SK-N-SH (cell line): ENCODE measurements around the gene NOS1. TPM values are rescaled to one million over a fixed set of nuclear protein-coding genes. Genes with fewer than 3 reads are reported as not detected.

ENCODE experiments used
- CTCF ChIA-PET: fragments of 300-600, 350-600 bp; formaldehyde crosslinking; extraction: SDS; loops from one replicate; lab custom pipeline; 2021; lab: Yijun Ruan, JAX
- POLR2A ChIA-PET: fragments of 350-600 bp; sonication (Branson Sonifier 250); formaldehyde crosslinking; extraction: SDS; loops from one replicate; lab custom pipeline; 2020; ENCODE audit warnings: antibody characterized with exemption, inconsistent platforms; lab: Yijun Ruan, JAX
- DNase-seq: peaks from one replicate; pipeline ENCODE4 v3.0.0; 2012
- H2AFZ ChIP-seq: fragments of 200-600 bp; sonication (generic); 2 replicates; pipeline ENCODE4 v1.8.1; 2016; ENCODE audit warnings: antibody characterized with exemption, mild to moderate bottlenecking, low read depth
- H3F3A ChIP-seq: fragments of 200-600 bp; sonication (generic); replicated peaks from 2 replicates; pipeline ENCODE3; 2016; ENCODE audit warnings: antibody characterized with exemption, mild to moderate bottlenecking; ENCODE audit not compliant: insufficient read depth
- H3K27ac ChIP-seq, 2 experiments: fragments of 200-500 bp in 1 of 2; fragments of 200-600 bp in 1 of 2; sonication (Bioruptor generic) in 1 of 2; sonication (generic), shearing (Covaris generic) in 1 of 2; 2 replicates each; pipeline versions ENCODE4 v1.5.1 to v1.6.1; 2014 to 2016; ENCODE audit warnings: low read depth in 2 of 2, inconsistent platforms in 1 of 2, low read length in 1 of 2, mild to moderate bottlenecking in 1 of 2, mixed read lengths in 1 of 2
- H3K27me3 ChIP-seq: fragments of 200-600 bp; sonication (generic), shearing (Covaris generic); 2 replicates; pipeline ENCODE4 v1.6.1; 2016; ENCODE audit warnings: mixed run types; ENCODE audit not compliant: insufficient read depth
- H3K36me3 ChIP-seq, 2 experiments: fragments of 200-500 bp in 1 of 2; fragments of 200-600 bp in 1 of 2; sonication (Bioruptor generic) in 1 of 2; sonication (generic) in 1 of 2; replicated peaks in 1 of 2; 2 replicates each; pipeline versions ENCODE3 to v1.5.1; 2014 to 2016; ENCODE audit warnings: low read length in 1 of 2, mild to moderate bottlenecking in 1 of 2; ENCODE audit not compliant: insufficient read depth in 2 of 2, control insufficient read depth in 1 of 2
- H3K4me1 ChIP-seq, 2 experiments: fragments of 200-500 bp in 1 of 2; fragments of 200-600 bp in 1 of 2; sonication (Bioruptor generic) in 1 of 2; sonication (generic), shearing (Covaris generic) in 1 of 2; 2 replicates each; pipeline versions ENCODE4 v1.5.1 to v1.6.1; 2014 to 2016; ENCODE audit warnings: low read depth in 1 of 2, low read length in 1 of 2, mixed run types in 1 of 2; ENCODE audit not compliant: insufficient read depth in 2 of 2, control insufficient read depth in 1 of 2
- H3K4me2 ChIP-seq: fragments of 200-600 bp; sonication (generic), shearing (Covaris generic); 2 replicates; pipeline ENCODE4 v1.6.1; 2017; ENCODE audit warnings: mixed run types
- H3K4me3 ChIP-seq, 2 experiments: fragments of 200-500 bp in 1 of 2; fragments of 200-600 bp in 1 of 2; sonication (Bioruptor generic) in 1 of 2; sonication (generic), shearing (Covaris generic) in 1 of 2; 2 replicates each; pipeline versions ENCODE4 v1.5.1 to v1.8.1; 2014 to 2016; ENCODE audit warnings: low read depth in 2 of 2, inconsistent platforms in 1 of 2, low read length in 1 of 2, mild to moderate bottlenecking in 1 of 2, mixed read lengths in 1 of 2, moderate library complexity in 1 of 2
- H3K79me2 ChIP-seq: fragments of 200-600 bp; sonication (generic); 2 replicates; pipeline ENCODE4 v1.8.1; 2017; ENCODE audit warnings: mild to moderate bottlenecking; ENCODE audit not compliant: insufficient read depth
- H3K9ac ChIP-seq: fragments of 200-600 bp; sonication (generic); 2 replicates; pipeline ENCODE4 v1.6.1; 2017; ENCODE audit warnings: mixed run types
- H3K9me2 ChIP-seq: fragments of 200-600 bp; sonication (generic); 2 replicates; pipeline ENCODE4 v1.6.1; 2017; ENCODE audit warnings: mixed run types
- H3K9me3 ChIP-seq: fragments of 200-600 bp; sonication (generic); 2 replicates; pipeline ENCODE4 v1.6.1; 2017; ENCODE audit warnings: mixed run types, mild to moderate bottlenecking, moderate library complexity
- H4K20me1 ChIP-seq: fragments of 200-600 bp; sonication (generic); 2 replicates; pipeline ENCODE4 v1.6.1; 2017; ENCODE audit warnings: mild to moderate bottlenecking, mixed run types; ENCODE audit not compliant: insufficient read depth
- EP300 ChIP-seq, 2 experiments: IDR thresholded peaks; 2 replicates each; pipeline versions ENCODE4 v1.4.0 to v1.6.1; 2012; ENCODE audit warnings: borderline replicate concordance in 1 of 2, low read depth in 1 of 2, low read length in 1 of 2
- EZH2phosphoT487 ChIP-seq: fragments of 200-600 bp; sonication (generic); IDR thresholded peaks from 2 replicates; pipeline ENCODE4 v1.6.1; 2017; ENCODE audit warnings: low read depth, mixed run types, mild to moderate bottlenecking, antibody characterized with exemption, moderate library complexity, borderline replicate concordance
- FOXJ3 ChIP-seq: sonication (generic); formaldehyde crosslinking; IDR thresholded peaks from 2 replicates; pipeline ENCODE4 v1.5.1; 2020; ENCODE audit warnings: mild to moderate bottlenecking, missing genetic modification reagents
- GABPA ChIP-seq: IDR thresholded peaks from 2 replicates; pipeline ENCODE4 v1.4.0; 2012; ENCODE audit warnings: low read depth, mild to moderate bottlenecking
- MEF2A ChIP-seq: IDR thresholded peaks from 2 replicates; pipeline ENCODE4 v1.4.0; 2012; ENCODE audit warnings: low read depth, borderline replicate concordance
- NFIC ChIP-seq: IDR thresholded peaks from 2 replicates; pipeline ENCODE4 v1.4.0; 2012; ENCODE audit warnings: borderline replicate concordance
- RAD21 ChIP-seq: IDR thresholded peaks from 2 replicates; pipeline ENCODE4 v1.6.1; 2012; ENCODE audit warnings: mild to moderate bottlenecking, low read length
- RCOR1 ChIP-seq: fragments of 150-350 bp; IDR thresholded peaks from 2 replicates; pipeline ENCODE4 v1.6.1; 2017; ENCODE audit warnings: antibody characterized with exemption, low read length
- REST ChIP-seq: IDR thresholded peaks from 2 replicates; pipeline ENCODE4 v1.6.1; 2012; ENCODE audit warnings: mild to moderate bottlenecking, low read depth, low read length, moderate library complexity
- RXRA ChIP-seq: IDR thresholded peaks from 2 replicates; pipeline ENCODE4 v1.4.0; 2012; ENCODE audit warnings: low read depth, mild to moderate bottlenecking, borderline replicate concordance
- SIN3A ChIP-seq: IDR thresholded peaks from 2 replicates; pipeline ENCODE4 v1.6.1; 2012; ENCODE audit warnings: low read depth, mild to moderate bottlenecking, low read length, moderate library complexity, borderline replicate concordance
- YY1 ChIP-seq: IDR thresholded peaks from 2 replicates; pipeline ENCODE4 v1.4.0; 2012; ENCODE audit warnings: low read depth, mild to moderate bottlenecking
- WGBS: methylation state at CpG from one replicate; pipeline ENCODE4 v1.1.6; 2017; ENCODE audit warnings: low lambda C conversion rate; 5-methylcytosine and 5-hydroxymethylcytosine counted together
- polyA plus RNA-seq, 3 experiments: library from polyadenylated mRNA; depleted of rRNA; stranded (reverse); fragments of >200 nt; gene quantifications; 2 replicates each; pipeline ENCODE4 v1.2.3, GENCODE V29; 2012
- TF ChIP-seq, protein P1 (sequence below): IDR thresholded peaks from 2 replicates; pipeline ENCODE4 v1.4.0; 2012; ENCODE audit warnings: low read depth, borderline replicate concordance

The NOS1 gene
- polyA plus RNA-seq, 1 of the 3 experiments (the other 2 are of a cell fraction): 0.02 TPM

DNA sequence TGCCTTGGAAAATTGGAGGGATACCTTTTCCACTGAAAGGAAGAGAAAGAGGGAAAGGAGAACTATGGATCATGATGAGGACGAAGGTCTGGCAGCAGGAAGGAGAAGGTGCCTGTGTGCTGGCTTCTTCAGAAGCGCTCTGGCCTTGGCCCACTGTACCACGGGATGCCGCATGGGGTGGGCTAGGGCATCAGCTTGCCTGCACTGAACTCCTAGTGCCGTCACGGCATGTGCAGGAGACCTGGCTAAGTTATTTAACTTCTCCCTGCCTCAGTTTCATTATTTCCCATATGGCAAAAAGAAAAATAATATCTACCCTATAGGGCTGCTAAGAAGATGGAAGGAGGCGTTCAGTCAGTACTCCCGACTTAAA lies 199.3 kb downstream of the NOS1 start:
- H3K4me2 ChIP-seq: no peak overlapping the region
- no peak overlapping the region for H3K9ac ChIP-seq
- POLR2A ChIA-PET: no interaction called here
- TF ChIP-seq NFIC: no peak
- no peak for TF ChIP-seq REST
- TF ChIP-seq FOXJ3 (CRISPR knock-in tag): no peak
- TF ChIP-seq MEF2A: no peak
- no peak for TF ChIP-seq RAD21
- no peak for TF ChIP-seq RXRA
- TF ChIP-seq, protein P1, sequence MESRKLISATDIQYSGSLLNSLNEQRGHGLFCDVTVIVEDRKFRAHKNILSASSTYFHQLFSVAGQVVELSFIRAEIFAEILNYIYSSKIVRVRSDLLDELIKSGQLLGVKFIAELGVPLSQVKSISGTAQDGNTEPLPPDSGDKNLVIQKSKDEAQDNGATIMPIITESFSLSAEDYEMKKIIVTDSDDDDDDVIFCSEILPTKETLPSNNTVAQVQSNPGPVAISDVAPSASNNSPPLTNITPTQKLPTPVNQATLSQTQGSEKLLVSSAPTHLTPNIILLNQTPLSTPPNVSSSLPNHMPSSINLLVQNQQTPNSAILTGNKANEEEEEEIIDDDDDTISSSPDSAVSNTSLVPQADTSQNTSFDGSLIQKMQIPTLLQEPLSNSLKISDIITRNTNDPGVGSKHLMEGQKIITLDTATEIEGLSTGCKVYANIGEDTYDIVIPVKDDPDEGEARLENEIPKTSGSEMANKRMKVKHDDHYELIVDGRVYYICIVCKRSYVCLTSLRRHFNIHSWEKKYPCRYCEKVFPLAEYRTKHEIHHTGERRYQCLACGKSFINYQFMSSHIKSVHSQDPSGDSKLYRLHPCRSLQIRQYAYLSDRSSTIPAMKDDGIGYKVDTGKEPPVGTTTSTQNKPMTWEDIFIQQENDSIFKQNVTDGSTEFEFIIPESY: no peak
- no peak for TF ChIP-seq EP300 (IDR thresholded peaks at IDR 0.05; ENCODE audit: borderline replicate concordance in 1 of 2, low read depth in 1 of 2, low read length in 1 of 2)
- no peak for TF ChIP-seq GABPA
- no peak for TF ChIP-seq YY1
- no peak for TF ChIP-seq SIN3A
- no peak for TF ChIP-seq RCOR1
- TF ChIP-seq EZH2phosphoT487: no peak
- H3K4me3 ChIP-seq: no peak overlapping the region
- no peaks in the 10 kb centered on the region for H3K27me3 ChIP-seq
- peaks cover 0 to 4% of the 10 kb centered on the region in 2 experiments; a peak in 1 of 4 replicates for H3K4me1 ChIP-seq
- H3K36me3 ChIP-seq: peaks cover 61 to 74% of the 10 kb centered on the region in 2 experiments
- CTCF ChIA-PET: no interaction called here
- H3K27ac ChIP-seq: no peak overlapping the region
- 90% methylated on average over 7 of the region's 8 CpGs for WGBS
- no peaks in the 10 kb centered on the region for H3K9me2 ChIP-seq
- no peaks in the 10 kb centered on the region for H3K9me3 ChIP-seq
- DNase-seq: no peak
- H4K20me1 ChIP-seq: no peaks in the 10 kb centered on the region
- no peaks in the 10 kb centered on the region for H3K79me2 ChIP-seq
- no peaks in the 10 kb centered on the region for H3F3A ChIP-seq
- H2AFZ ChIP-seq: no peak overlapping the region
